ENCODE data around the gene NUP98.
A peak's percentile ranks its signal among the peaks of the same experiment; 100 is the strongest.
"Not testable (repeated sequence)": the region's sequence is repeated elsewhere in the genome, so short reads cannot be mapped to it uniquely, and the experiment has no call there.

The NUP98 gene

DNA sequence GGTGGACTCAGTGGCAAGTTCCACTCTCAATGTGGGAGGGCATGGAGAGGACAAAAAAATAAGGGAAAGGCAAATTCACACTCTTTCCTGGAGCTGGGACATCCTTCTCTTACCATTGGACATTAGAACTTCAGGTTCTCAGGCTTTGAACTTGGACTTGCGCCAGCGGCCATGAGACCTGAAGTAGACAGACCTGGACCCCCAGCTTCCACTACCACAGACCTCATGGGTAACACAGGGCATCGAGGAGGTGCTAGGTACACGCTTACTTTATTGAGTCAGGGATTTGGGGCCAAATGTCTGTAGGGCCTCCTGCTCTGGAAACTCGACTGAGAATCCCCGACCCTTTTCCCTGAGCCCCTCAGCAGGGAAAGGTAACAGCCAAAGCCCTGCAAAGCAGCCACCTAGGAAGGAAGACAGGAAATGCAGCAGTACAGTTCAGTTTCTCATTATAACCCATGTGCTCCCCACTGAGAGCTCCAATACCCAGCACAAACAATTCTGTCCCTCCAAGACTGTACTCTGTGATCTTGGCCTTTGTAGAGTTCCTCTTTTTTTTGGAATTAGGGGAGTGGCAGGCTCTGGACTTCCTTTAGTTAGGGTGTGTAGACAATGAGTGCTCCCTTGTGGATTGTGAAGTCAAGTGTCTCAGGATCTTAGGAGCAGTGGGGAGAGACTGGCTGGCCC, 131.9 kb downstream of the NUP98 start:
- Mint-ChIP-seq H3K9me3 (peaks cover 3% of the 10 kb centered on the region), H3K4me1 (no peaks in the 10 kb centered on the region), H3K27me3 (no peaks in the 10 kb centered on the region), H3K4me3 (no peak overlapping the region), H3K36me3 (peaks cover 50% of the 10 kb centered on the region), H3K27ac (no peak overlapping the region)
- no peak for ATAC-seq

- Mint-ChIP-seq H3K36me3 (peaks cover 36% of the 10 kb centered on the region), H3K27me3 (peaks cover under 1% of the 10 kb centered on the region), H3K27ac (no peak overlapping the region), H3K4me3 (no peak overlapping the region), H3K9me3 (peaks cover 3% of the 10 kb centered on the region), H3K4me1 (no peaks in the 10 kb centered on the region)
- no peak for ATAC-seq
These were observed 133.2 kb downstream of the NUP98 start for GRCh38 chr11:3664032-3664630.

GRCh38 chr11:3662856-3663255, 134.5 kb downstream of the NUP98 start:
- Mint-ChIP-seq H3K36me3 (peaks cover 26% of the 10 kb centered on the region), H3K4me3 (no peak overlapping the region), H3K27ac (no peak overlapping the region), H3K4me1 (no peaks in the 10 kb centered on the region), H3K9me3 (peaks cover 3% of the 10 kb centered on the region), H3K27me3 (peaks cover 11% of the 10 kb centered on the region)
- no peak for ATAC-seq

DNA sequence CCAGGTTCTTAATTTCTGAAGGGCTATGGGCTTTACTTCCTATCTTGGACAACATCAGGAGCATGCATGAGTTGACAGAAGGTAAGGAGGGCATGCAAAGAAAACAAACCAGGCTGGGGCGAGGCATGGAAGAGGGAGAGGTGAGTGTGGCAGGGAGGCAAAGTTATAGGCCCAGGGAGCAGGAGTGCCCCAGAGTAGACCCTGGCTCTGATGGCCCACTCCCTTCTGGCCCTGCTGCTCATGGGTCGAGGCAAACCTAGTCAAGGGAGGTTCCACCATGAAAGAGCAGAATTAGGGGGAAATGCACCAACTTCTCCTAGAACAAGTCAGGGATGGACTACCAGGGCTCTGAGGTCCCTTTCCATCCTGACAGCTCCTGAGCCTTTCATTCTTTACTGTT, 136.4 kb downstream of the NUP98 start:
- H3K27me3 Mint-ChIP-seq, result peaks cover 11% of the 10 kb centered on the region
- peaks cover 3% of the 10 kb centered on the region for H3K9me3 Mint-ChIP-seq
- ATAC-seq, result no peak
- H3K36me3 Mint-ChIP-seq, result peaks cover 22% of the 10 kb centered on the region
- no peak overlapping the region for H3K4me3 Mint-ChIP-seq
- H3K4me1 Mint-ChIP-seq, result no peaks in the 10 kb centered on the region
- H3K27ac Mint-ChIP-seq, result no peak overlapping the region

DNA sequence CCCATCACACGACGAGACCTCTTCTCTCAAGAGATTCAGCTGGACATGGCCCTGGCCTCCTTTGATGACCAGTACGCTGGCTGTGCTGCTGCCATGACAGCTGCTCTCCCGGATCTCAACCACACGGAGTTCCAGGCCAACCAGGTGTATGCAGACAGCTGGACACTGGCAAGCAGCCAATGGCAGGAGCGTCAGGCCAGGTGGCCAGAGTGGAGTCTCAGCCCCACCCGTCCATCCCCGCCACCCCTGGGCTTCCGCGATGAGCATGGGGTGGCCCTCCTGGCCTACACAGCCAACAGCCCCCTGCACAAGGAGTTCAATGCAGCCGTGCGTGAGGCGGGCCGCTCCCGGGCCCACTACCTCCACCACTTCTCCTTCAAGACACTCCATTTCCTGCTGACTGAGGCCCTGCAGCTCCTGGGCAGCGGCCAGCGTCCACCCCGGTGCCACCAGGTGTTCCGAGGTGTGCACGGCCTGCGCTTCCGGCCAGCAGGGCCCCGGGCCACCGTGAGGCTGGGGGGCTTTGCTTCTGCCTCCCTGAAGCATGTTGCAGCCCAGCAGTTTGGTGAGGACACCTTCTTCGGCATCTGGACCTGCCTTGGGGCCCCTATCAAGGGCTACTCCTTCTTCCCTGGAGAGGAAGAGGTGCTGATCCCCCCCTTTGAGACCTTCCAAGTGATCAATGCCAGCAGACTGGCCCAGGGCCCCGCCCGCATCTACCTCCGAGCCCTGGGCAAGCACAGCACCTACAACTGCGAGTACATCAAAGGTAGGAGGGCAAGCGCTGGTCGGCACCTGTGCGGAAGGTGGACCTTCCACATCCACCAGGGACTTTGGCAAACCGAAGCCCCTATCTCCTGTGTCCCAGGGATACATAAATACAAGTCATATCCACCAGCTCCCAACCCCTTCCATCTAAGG, 137.5 kb downstream of the NUP98 start:
- H3K36me3 Mint-ChIP-seq, result peaks cover 11% of the 10 kb centered on the region
- ATAC-seq, result no peak
- peaks cover 3% of the 10 kb centered on the region for H3K9me3 Mint-ChIP-seq
- no peaks in the 10 kb centered on the region for H3K4me1 Mint-ChIP-seq
- H3K4me3 Mint-ChIP-seq, result no peak overlapping the region
- H3K27ac Mint-ChIP-seq, result no peak overlapping the region
- H3K27me3 Mint-ChIP-seq, result peaks cover 11% of the 10 kb centered on the region

DNA sequence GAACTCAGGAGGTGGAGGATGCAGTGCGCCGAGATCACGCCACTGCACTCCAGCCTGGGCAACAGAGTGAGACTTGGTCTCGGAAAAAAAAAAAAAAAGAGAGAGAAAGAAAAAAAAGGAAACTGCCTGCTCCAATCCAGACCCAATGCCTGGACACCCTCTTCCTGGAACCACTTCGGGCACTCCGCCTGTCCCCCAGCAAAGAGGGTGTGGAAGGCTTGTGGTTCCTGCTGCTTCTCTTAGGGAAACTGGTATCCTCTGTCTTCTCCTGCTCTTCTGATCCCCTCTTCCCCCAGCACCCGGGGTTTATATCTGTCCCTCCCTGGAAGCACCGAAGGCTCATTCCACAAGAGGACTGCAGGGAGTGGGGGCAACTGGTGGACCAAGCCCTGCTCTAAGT, 139.1 kb downstream of the NUP98 start:
- Mint-ChIP-seq H3K27me3 (peaks cover 11% of the 10 kb centered on the region), H3K9me3 (peaks cover 3% of the 10 kb centered on the region), H3K4me1 (no peaks in the 10 kb centered on the region), H3K36me3 (no peaks in the 10 kb centered on the region), H3K4me3 (no peak overlapping the region), H3K27ac (no peak overlapping the region)
- no peak for ATAC-seq

- not testable (repeated sequence) for ATAC-seq, H3K36me3 Mint-ChIP-seq, H3K9me3 Mint-ChIP-seq, H3K4me3 Mint-ChIP-seq, H3K27ac Mint-ChIP-seq, H3K4me1 Mint-ChIP-seq
- H3K27me3 Mint-ChIP-seq, result peaks cover 11% of the 10 kb centered on the region
These were observed 140.0 kb downstream of the NUP98 start for GRCh38 chr11:3657331-3657730.

DNA sequence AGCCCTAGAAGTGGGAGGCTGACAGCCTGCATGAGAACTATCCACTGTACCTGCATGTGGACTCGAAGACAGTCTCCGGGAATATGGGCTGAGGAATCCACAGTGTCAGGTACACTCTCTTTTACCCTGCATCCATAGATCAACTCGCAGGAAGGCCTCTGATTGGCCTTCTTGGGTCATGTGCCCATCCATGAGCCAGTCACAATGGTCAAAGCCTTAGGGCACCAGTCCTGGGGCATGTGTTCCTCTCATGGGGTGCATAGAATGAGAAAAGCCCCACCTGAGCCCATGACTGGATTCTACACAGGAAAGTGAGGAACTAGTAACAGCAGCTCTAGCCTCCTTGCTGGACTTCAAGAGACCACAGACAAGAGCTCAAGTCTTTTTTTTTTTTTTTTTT, 141.8 kb downstream of the NUP98 start:
- H3K4me3 Mint-ChIP-seq, result no peak overlapping the region
- no peaks in the 10 kb centered on the region for H3K36me3 Mint-ChIP-seq
- H3K27me3 Mint-ChIP-seq, result peaks cover 11% of the 10 kb centered on the region
- no peak for ATAC-seq
- no peaks in the 10 kb centered on the region for H3K9me3 Mint-ChIP-seq
- no peak overlapping the region for H3K27ac Mint-ChIP-seq
- no peaks in the 10 kb centered on the region for H3K4me1 Mint-ChIP-seq

- H3K27ac Mint-ChIP-seq, H3K36me3 Mint-ChIP-seq, H3K9me3 Mint-ChIP-seq, ATAC-seq, H3K27me3 Mint-ChIP-seq, H3K4me3 Mint-ChIP-seq, H3K4me1 Mint-ChIP-seq: not testable (repeated sequence)
These were observed 144.8 kb downstream of the NUP98 start for GRCh38 chr11:3652514-3652913.

DNA sequence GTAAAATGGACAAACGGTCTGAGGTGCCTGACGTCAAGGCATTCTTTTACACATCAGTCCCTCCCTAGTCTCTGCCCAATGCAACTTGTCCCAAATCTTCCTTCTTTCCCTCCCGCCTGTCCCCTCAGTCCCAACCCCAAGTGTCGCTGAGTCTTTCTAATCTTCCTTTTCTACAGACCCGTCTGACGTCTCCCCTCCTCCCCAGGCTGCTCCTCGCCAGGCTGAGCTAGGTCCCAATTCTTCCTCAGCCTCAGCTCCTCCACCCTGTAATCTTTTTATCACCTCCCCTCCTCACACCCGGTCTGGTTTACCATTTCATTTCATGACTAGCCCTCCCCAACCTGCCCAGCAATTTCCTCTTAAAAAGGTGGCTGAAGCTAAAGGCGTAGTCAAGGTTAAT, 148.0 kb downstream of the NUP98 start:
- not testable (repeated sequence) for ATAC-seq, H3K27ac Mint-ChIP-seq, H3K9me3 Mint-ChIP-seq, H3K36me3 Mint-ChIP-seq, H3K4me3 Mint-ChIP-seq, H3K4me1 Mint-ChIP-seq
- peaks cover 25% of the 10 kb centered on the region for H3K27me3 Mint-ChIP-seq

DNA sequence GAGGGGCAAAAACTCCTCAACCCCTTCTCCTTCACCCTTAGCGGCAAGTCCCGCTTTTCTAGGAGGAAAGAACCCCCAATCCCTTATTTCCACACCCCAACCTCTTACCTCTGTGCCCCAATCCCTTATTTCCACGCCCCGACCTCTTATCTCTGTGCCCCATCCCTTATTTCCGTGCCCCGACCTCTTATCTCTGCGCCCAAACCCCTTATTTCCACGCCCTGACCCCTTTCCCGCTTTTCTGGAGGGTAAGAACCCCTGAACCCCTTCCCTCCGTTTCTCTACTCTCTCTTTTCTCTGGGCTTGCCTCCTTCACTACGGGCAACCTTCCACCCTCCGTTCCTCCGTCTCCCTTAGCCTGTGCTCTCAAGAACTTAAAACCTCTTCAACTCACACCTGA, 148.5 kb downstream of the NUP98 start:
- H3K4me3 Mint-ChIP-seq, H3K4me1 Mint-ChIP-seq, H3K36me3 Mint-ChIP-seq, H3K27ac Mint-ChIP-seq, H3K9me3 Mint-ChIP-seq, ATAC-seq: not testable (repeated sequence)
- peaks cover 30% of the 10 kb centered on the region for H3K27me3 Mint-ChIP-seq

DNA sequence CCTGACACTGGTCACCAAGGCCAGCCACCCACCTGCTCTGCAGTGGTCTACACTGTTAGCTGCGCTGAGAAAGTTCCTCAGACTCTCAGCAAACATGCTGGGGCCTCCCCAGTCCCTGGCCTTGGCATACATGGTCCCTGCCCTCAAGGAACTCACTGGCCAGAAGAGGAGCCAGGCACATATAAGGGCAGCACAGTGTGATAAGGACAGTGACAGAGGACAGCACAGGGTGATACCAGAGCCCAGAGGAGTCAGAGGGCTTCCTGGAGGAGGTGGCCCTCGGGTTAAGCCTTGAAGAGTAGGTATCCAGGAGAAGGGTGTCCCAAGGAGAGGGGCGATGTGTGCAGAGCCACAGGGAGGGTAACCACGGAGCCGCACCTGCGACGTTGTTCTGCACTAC, 151.8 kb downstream of the NUP98 start:
- no peak overlapping the region for H3K4me3 Mint-ChIP-seq
- no peak overlapping the region for H3K27ac Mint-ChIP-seq
- peaks cover 54% of the 10 kb centered on the region for H3K27me3 Mint-ChIP-seq
- peaks cover 7% of the 10 kb centered on the region for H3K4me1 Mint-ChIP-seq
- peaks cover 2% of the 10 kb centered on the region for H3K9me3 Mint-ChIP-seq
- ATAC-seq, result no peak
- no peaks in the 10 kb centered on the region for H3K36me3 Mint-ChIP-seq

DNA sequence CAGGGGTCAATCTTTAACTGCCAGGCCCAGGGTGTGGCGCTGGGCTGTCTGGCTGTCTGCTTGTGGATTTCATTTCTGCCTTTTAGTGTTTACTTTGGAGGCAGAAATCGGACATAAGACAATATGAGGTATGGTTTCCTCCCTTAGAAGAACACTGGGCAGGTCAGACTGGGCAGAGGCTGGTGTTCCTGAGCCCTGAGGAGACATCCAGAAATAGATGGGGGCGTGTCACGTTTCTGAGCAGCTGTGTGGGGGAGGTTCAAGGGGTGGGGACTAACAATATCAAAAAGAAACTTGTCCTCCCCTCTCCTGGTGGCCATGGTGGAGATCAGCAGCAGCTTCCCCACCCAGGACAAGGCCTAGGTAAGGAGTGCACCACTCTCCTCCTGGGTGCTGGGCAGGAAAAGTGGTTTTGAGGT, 152.5 kb downstream of the NUP98 start, which contains the start of gene ART1:
Gene ART1, plus strand, starts transcription at position 312 of the 419 bp plus-strand sequence. CDS start 14,086 bp downstream, outside the sequence.
- no peak for ATAC-seq
- no peaks in the 10 kb centered on the region for H3K36me3 Mint-ChIP-seq
- H3K27me3 Mint-ChIP-seq, result peaks cover 61% of the 10 kb centered on the region
- H3K4me1 Mint-ChIP-seq, result peaks cover 7% of the 10 kb centered on the region
- H3K4me3 Mint-ChIP-seq, result no peak within 1 kb of the TSS
- no peak within 1 kb of the TSS for H3K27ac Mint-ChIP-seq
- H3K9me3 Mint-ChIP-seq, result peaks cover 2% of the 10 kb centered on the region

GRCh38 chr11:3643102-3643546, 154.2 kb downstream of the NUP98 start:
- not testable (repeated sequence) for H3K9me3 Mint-ChIP-seq
- peak overlapping the region; percentile 64 for H3K4me3 Mint-ChIP-seq
- H3K27me3 Mint-ChIP-seq, result peaks cover 78% of the 10 kb centered on the region

More at GRCh38 chr11:3643102-3643546, 154.2 kb downstream of the NUP98 start:
- not testable (repeated sequence) for H3K27ac Mint-ChIP-seq, H3K36me3 Mint-ChIP-seq, H3K4me1 Mint-ChIP-seq, ATAC-seq
